SK-N-SH (cell line): ENCODE measurements around the gene SIM2. TPM values are rescaled to one million over a fixed set of nuclear protein-coding genes. Genes with fewer than 3 reads are reported as not detected.

ENCODE experiments used
- CTCF ChIA-PET: fragments of 300-600, 350-600 bp; formaldehyde crosslinking; extraction: SDS; loops from one replicate; lab custom pipeline; 2021; lab: Yijun Ruan, JAX
- POLR2A ChIA-PET: fragments of 350-600 bp; sonication (Branson Sonifier 250); formaldehyde crosslinking; extraction: SDS; loops from one replicate; lab custom pipeline; 2020; ENCODE audit warnings: antibody characterized with exemption, inconsistent platforms; lab: Yijun Ruan, JAX
- DNase-seq: peaks from one replicate; pipeline ENCODE4 v3.0.0; 2012
- H2AFZ ChIP-seq: fragments of 200-600 bp; sonication (generic); 2 replicates; pipeline ENCODE4 v1.8.1; 2016; ENCODE audit warnings: antibody characterized with exemption, mild to moderate bottlenecking, low read depth
- H3F3A ChIP-seq: fragments of 200-600 bp; sonication (generic); replicated peaks from 2 replicates; pipeline ENCODE3; 2016; ENCODE audit warnings: antibody characterized with exemption, mild to moderate bottlenecking; ENCODE audit not compliant: insufficient read depth
- H3K27ac ChIP-seq, 2 experiments: fragments of 200-500 bp in 1 of 2; fragments of 200-600 bp in 1 of 2; sonication (Bioruptor generic) in 1 of 2; sonication (generic), shearing (Covaris generic) in 1 of 2; 2 replicates each; pipeline versions ENCODE4 v1.5.1 to v1.6.1; 2014 to 2016; ENCODE audit warnings: low read depth in 2 of 2, inconsistent platforms in 1 of 2, low read length in 1 of 2, mild to moderate bottlenecking in 1 of 2, mixed read lengths in 1 of 2
- H3K27me3 ChIP-seq: fragments of 200-600 bp; sonication (generic), shearing (Covaris generic); 2 replicates; pipeline ENCODE4 v1.6.1; 2016; ENCODE audit warnings: mixed run types; ENCODE audit not compliant: insufficient read depth
- H3K36me3 ChIP-seq, 2 experiments: fragments of 200-500 bp in 1 of 2; fragments of 200-600 bp in 1 of 2; sonication (Bioruptor generic) in 1 of 2; sonication (generic) in 1 of 2; replicated peaks in 1 of 2; 2 replicates each; pipeline versions ENCODE3 to v1.5.1; 2014 to 2016; ENCODE audit warnings: low read length in 1 of 2, mild to moderate bottlenecking in 1 of 2; ENCODE audit not compliant: insufficient read depth in 2 of 2, control insufficient read depth in 1 of 2
- H3K4me1 ChIP-seq, 2 experiments: fragments of 200-500 bp in 1 of 2; fragments of 200-600 bp in 1 of 2; sonication (Bioruptor generic) in 1 of 2; sonication (generic), shearing (Covaris generic) in 1 of 2; 2 replicates each; pipeline versions ENCODE4 v1.5.1 to v1.6.1; 2014 to 2016; ENCODE audit warnings: low read depth in 1 of 2, low read length in 1 of 2, mixed run types in 1 of 2; ENCODE audit not compliant: insufficient read depth in 2 of 2, control insufficient read depth in 1 of 2
- H3K4me2 ChIP-seq: fragments of 200-600 bp; sonication (generic), shearing (Covaris generic); 2 replicates; pipeline ENCODE4 v1.6.1; 2017; ENCODE audit warnings: mixed run types
- H3K4me3 ChIP-seq, 2 experiments: fragments of 200-500 bp in 1 of 2; fragments of 200-600 bp in 1 of 2; sonication (Bioruptor generic) in 1 of 2; sonication (generic), shearing (Covaris generic) in 1 of 2; 2 replicates each; pipeline versions ENCODE4 v1.5.1 to v1.8.1; 2014 to 2016; ENCODE audit warnings: low read depth in 2 of 2, inconsistent platforms in 1 of 2, low read length in 1 of 2, mild to moderate bottlenecking in 1 of 2, mixed read lengths in 1 of 2, moderate library complexity in 1 of 2
- H3K79me2 ChIP-seq: fragments of 200-600 bp; sonication (generic); 2 replicates; pipeline ENCODE4 v1.8.1; 2017; ENCODE audit warnings: mild to moderate bottlenecking; ENCODE audit not compliant: insufficient read depth
- H3K9ac ChIP-seq: fragments of 200-600 bp; sonication (generic); 2 replicates; pipeline ENCODE4 v1.6.1; 2017; ENCODE audit warnings: mixed run types
- H3K9me2 ChIP-seq: fragments of 200-600 bp; sonication (generic); 2 replicates; pipeline ENCODE4 v1.6.1; 2017; ENCODE audit warnings: mixed run types
- H3K9me3 ChIP-seq: fragments of 200-600 bp; sonication (generic); 2 replicates; pipeline ENCODE4 v1.6.1; 2017; ENCODE audit warnings: mixed run types, mild to moderate bottlenecking, moderate library complexity
- H4K20me1 ChIP-seq: fragments of 200-600 bp; sonication (generic); 2 replicates; pipeline ENCODE4 v1.6.1; 2017; ENCODE audit warnings: mild to moderate bottlenecking, mixed run types; ENCODE audit not compliant: insufficient read depth
- ELF1 ChIP-seq: IDR thresholded peaks from 2 replicates; pipeline ENCODE4 v1.4.0; 2012
- EP300 ChIP-seq, 2 experiments: IDR thresholded peaks; 2 replicates each; pipeline versions ENCODE4 v1.4.0 to v1.6.1; 2012; ENCODE audit warnings: borderline replicate concordance in 1 of 2, low read depth in 1 of 2, low read length in 1 of 2
- EZH2phosphoT487 ChIP-seq: fragments of 200-600 bp; sonication (generic); IDR thresholded peaks from 2 replicates; pipeline ENCODE4 v1.6.1; 2017; ENCODE audit warnings: low read depth, mixed run types, mild to moderate bottlenecking, antibody characterized with exemption, moderate library complexity, borderline replicate concordance
- FOSL2 ChIP-seq: IDR thresholded peaks from 2 replicates; pipeline ENCODE4 v1.4.0; 2012; ENCODE audit warnings: low read depth, mild to moderate bottlenecking, moderate library complexity, borderline replicate concordance
- GATA2 ChIP-seq: sonication (generic); formaldehyde crosslinking; IDR thresholded peaks from 2 replicates; pipeline ENCODE4 v1.5.0; 2020; ENCODE audit warnings: mild to moderate bottlenecking, missing genetic modification reagents
- JUND ChIP-seq: IDR thresholded peaks from 2 replicates; pipeline ENCODE4 v1.4.0; 2012
- MAX ChIP-seq: IDR thresholded peaks from 2 replicates; pipeline ENCODE4 v1.4.0; 2012; ENCODE audit warnings: low read depth
- MEF2A ChIP-seq: IDR thresholded peaks from 2 replicates; pipeline ENCODE4 v1.4.0; 2012; ENCODE audit warnings: low read depth, borderline replicate concordance
- NRF1 ChIP-seq: IDR thresholded peaks from 2 replicates; pipeline ENCODE4 v1.6.1; 2012; ENCODE audit warnings: low read depth, mild to moderate bottlenecking, low read length
- PBX3 ChIP-seq: IDR thresholded peaks from 2 replicates; pipeline ENCODE4; 2012
- RAD21 ChIP-seq: IDR thresholded peaks from 2 replicates; pipeline ENCODE4 v1.6.1; 2012; ENCODE audit warnings: mild to moderate bottlenecking, low read length
- RCOR1 ChIP-seq: fragments of 150-350 bp; IDR thresholded peaks from 2 replicates; pipeline ENCODE4 v1.6.1; 2017; ENCODE audit warnings: antibody characterized with exemption, low read length
- REST ChIP-seq: IDR thresholded peaks from 2 replicates; pipeline ENCODE4 v1.6.1; 2012; ENCODE audit warnings: mild to moderate bottlenecking, low read depth, low read length, moderate library complexity
- RFX5 ChIP-seq: IDR thresholded peaks from 2 replicates; pipeline ENCODE4 v1.6.1; 2012; ENCODE audit warnings: mild to moderate bottlenecking, improper control_type of control experiment, low read length
- RXRA ChIP-seq: IDR thresholded peaks from 2 replicates; pipeline ENCODE4 v1.4.0; 2012; ENCODE audit warnings: low read depth, mild to moderate bottlenecking, borderline replicate concordance
- SMC3 ChIP-seq: IDR thresholded peaks from 2 replicates; pipeline ENCODE4 v1.6.1; 2012; ENCODE audit warnings: low read depth, low read length, improper control_type of control experiment
- TCF12 ChIP-seq: IDR thresholded peaks from 2 replicates; pipeline ENCODE4 v1.4.0; 2012
- TEAD4 ChIP-seq: IDR thresholded peaks from 2 replicates; pipeline ENCODE4 v1.4.0; 2012; ENCODE audit warnings: mild to moderate bottlenecking, borderline replicate concordance; ENCODE audit not compliant: insufficient read depth
- USF2 ChIP-seq: fragments of 150-350 bp; IDR thresholded peaks from 2 replicates; pipeline ENCODE4 v1.6.1; 2017; ENCODE audit warnings: antibody characterized with exemption, low read length, low read depth, borderline replicate concordance
- ZBTB33 ChIP-seq: IDR thresholded peaks from 2 replicates; pipeline ENCODE4 v1.4.0; 2012; ENCODE audit warnings: low read depth, borderline replicate concordance
- WGBS: methylation state at CpG from one replicate; pipeline ENCODE4 v1.1.6; 2017; ENCODE audit warnings: low lambda C conversion rate; 5-methylcytosine and 5-hydroxymethylcytosine counted together
- polyA plus RNA-seq, 3 experiments: library from polyadenylated mRNA; depleted of rRNA; stranded (reverse); fragments of >200 nt; gene quantifications; 2 replicates each; pipeline ENCODE4 v1.2.3, GENCODE V29; 2012

The SIM2 gene
- polyA plus RNA-seq, 1 of the 3 experiments (the other 2 are of a cell fraction), result not detected

- CTCF ChIA-PET, result interaction anchor here (0.7 to 1.8 kb wide), 3 partner anchors 63 to 190 kb away, joined by 3 to 5 read pairs (median 4); no protein-coding TSS in a partner anchor
- DNase-seq, result no peak
- 22% methylated on average over 29 of the region's 40 CpGs for WGBS
Observed at GRCh38 chr21:36693489-36694030, 5.4 kb upstream of the SIM2 start.

More at GRCh38 chr21:36693489-36694030, 5.4 kb upstream of the SIM2 start:
- peaks cover 96% of the 10 kb centered on the region for H3K27me3 ChIP-seq
- TF ChIP-seq MAX (no peak), JUND (no peak), NRF1 (no peak), TEAD4 (no peak), RAD21 (no peak), ZBTB33 (no peak), RCOR1 (no peak), USF2 (no peak), GATA2 (CRISPR knock-in tag) (no peak), REST (no peak), EZH2phosphoT487 (no peak; the same call in 1 of the 2 replicates), EP300 (IDR thresholded peaks at IDR 0.05; ENCODE audit: borderline replicate concordance in 1 of 2, low read depth in 1 of 2, low read length in 1 of 2) (no peak), RXRA (no peak), SMC3 (no peak), ELF1 (no peak), PBX3 (no peak), RFX5 (no peak), FOSL2 (no peak), TCF12 (no peak), MEF2A (no peak)
- TF ChIP-seq, all 33 proteins: peak for 0
- no peaks in the 10 kb centered on the region for H3K9me2 ChIP-seq
- H3K36me3 ChIP-seq, result no peaks in the 10 kb centered on the region
- H4K20me1 ChIP-seq, result peaks cover 23% of the 10 kb centered on the region; the same call in 1 of the 2 replicates
- no peak overlapping the region for H3K4me2 ChIP-seq
- POLR2A ChIA-PET, result no interaction called here
- no peak overlapping the region for H3K27ac ChIP-seq
- H3K9ac ChIP-seq, result no peak overlapping the region
- H3K4me1 ChIP-seq, result no peaks in the 10 kb centered on the region; a peak in 1 of 4 replicates
- no peak overlapping the region for H2AFZ ChIP-seq
- no peak overlapping the region for H3K4me3 ChIP-seq
- H3F3A ChIP-seq, result no peaks in the 10 kb centered on the region
- no peaks in the 10 kb centered on the region for H3K79me2 ChIP-seq
- H3K9me3 ChIP-seq, result 0 out of 2 replicates have a peak, but pooled peaks cover 1% of the 10 kb centered on the region
